HFF-Myc (cell line): Measurements from ENCODE around the gene OTOG.

Source experiments
- DNase-seq: peaks from one replicate; pipeline ENCODE4 v3.0.0-alpha.2; 2011; ENCODE audit warnings: low read depth; ENCODE audit errors: extremely low read depth
- H3K4me3 ChIP-seq: replicated peaks from 2 replicates; pipeline ENCODE4 v1.5.1; 2011; ENCODE audit warnings: low read depth, mild to moderate bottlenecking, control low read depth, low read length
- TF ChIP-seq, protein P1 (sequence below): IDR thresholded peaks from 2 replicates; pipeline ENCODE4 v1.5.1; 2012; ENCODE audit warnings: mild to moderate bottlenecking, low read depth, low read length, control low read depth; ENCODE audit errors: missing control alignments

The OTOG gene

GRCh38 chr11:17686231-17686980 lies 139.3 kb downstream of the OTOG start:
- no peak for DNase-seq
- no peak overlapping the region for H3K4me3 ChIP-seq
- TF ChIP-seq, protein P1, sequence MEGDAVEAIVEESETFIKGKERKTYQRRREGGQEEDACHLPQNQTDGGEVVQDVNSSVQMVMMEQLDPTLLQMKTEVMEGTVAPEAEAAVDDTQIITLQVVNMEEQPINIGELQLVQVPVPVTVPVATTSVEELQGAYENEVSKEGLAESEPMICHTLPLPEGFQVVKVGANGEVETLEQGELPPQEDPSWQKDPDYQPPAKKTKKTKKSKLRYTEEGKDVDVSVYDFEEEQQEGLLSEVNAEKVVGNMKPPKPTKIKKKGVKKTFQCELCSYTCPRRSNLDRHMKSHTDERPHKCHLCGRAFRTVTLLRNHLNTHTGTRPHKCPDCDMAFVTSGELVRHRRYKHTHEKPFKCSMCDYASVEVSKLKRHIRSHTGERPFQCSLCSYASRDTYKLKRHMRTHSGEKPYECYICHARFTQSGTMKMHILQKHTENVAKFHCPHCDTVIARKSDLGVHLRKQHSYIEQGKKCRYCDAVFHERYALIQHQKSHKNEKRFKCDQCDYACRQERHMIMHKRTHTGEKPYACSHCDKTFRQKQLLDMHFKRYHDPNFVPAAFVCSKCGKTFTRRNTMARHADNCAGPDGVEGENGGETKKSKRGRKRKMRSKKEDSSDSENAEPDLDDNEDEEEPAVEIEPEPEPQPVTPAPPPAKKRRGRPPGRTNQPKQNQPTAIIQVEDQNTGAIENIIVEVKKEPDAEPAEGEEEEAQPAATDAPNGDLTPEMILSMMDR: no peak

DNA sequence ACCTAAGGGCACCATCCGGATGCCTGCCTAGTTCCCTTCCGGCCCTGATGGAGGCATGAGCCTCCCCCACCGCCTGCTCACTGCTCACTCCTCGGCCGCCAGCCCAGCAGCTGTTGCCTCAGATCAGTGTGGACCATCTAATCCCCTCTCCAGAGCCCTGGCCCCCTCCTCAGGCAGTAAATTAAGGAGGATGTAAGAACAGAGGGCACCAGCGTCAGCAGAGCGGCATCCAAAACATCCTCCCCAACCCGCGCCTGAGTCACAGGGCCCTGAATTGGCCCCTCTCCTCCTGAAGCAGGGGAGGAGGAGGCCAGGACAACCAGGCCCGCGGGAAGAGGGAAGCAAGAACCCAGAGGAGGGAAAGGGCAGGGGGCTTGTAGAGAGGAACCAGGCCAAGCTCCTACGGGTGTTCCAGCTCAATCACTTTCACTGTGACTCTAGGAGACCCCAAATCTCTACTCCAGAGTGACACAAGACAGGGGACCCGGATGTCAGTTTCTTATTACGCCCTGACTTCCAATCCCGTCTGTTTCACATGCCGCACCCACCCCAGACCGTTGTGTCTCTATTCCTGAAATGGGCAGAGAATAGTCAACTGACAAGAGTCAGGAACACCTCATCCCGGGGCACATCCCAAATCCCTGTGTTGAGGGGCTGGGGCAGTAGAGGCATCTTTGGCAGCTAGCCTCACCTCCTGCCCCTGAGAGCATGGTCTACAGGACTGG lies 141.0 kb downstream of the OTOG start:
- TF ChIP-seq, protein P1: no peak
- DNase-seq: no peak

GRCh38 chr11:17691550-17691949 lies 144.5 kb downstream of the OTOG start:
- H3K4me3 ChIP-seq: no peak overlapping the region
- no peak for DNase-seq
- TF ChIP-seq, protein P1: no peak

More for the DNA sequence above, 141.0 kb downstream of the OTOG start:
- H3K4me3 ChIP-seq: no peak overlapping the region

GRCh38 chr11:17691976-17692375 lies 144.9 kb downstream of the OTOG start:
- TF ChIP-seq, protein P1: no peak
- DNase-seq: no peak
- no peak overlapping the region for H3K4me3 ChIP-seq

DNA sequence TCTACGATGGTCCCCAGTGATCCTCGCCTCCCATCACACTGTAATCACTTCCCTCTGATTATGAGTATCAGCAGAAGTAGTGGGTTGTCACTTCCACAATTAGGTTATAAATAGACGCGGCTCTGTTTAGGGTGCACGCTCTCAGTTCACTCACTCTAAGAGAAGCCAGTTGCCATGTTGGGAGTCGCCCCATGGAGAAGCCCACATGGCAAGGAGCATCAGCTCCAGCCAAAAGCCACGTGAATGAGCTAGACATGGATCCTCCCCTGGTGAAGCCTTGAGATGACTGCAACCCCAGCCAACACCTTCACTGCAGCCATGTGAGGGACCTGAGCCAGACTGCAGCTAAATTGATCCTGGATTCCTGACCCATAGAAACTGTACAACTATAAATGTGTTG lies 145.9 kb downstream of the OTOG start:
- DNase-seq: no peak
- TF ChIP-seq, protein P1: no peak

DNA sequence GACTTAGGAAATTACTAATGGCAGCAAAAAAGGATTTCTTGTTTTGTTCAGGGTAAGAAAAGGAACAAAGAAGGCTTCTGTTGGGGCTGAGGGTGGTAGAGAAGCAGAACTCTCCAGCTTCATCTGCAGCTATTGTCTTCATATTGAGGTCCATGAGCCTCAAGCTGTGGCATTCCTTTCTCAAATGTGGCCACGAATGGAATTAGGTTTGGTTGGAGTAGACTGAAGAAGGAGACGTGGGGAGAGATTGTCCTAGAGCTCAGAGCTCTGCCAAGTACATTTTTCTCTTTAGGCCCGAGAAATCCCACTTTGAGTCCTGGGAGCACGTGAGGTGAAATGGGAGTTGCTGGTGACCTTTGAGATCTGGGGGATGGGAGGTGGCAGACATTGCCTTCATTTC lies 146.5 kb downstream of the OTOG start:
- no peak for DNase-seq
- H3K4me3 ChIP-seq: no peak overlapping the region
- TF ChIP-seq, protein P1: no peak

More for the DNA sequence above, 145.9 kb downstream of the OTOG start:
- H3K4me3 ChIP-seq: no peak overlapping the region
